ENCODE results near the gene ALDH1L1. TPM values are rescaled to one million over a fixed set of nuclear protein-coding genes. Genes with fewer than 3 reads are reported as not detected.

The ALDH1L1 gene
- total RNA-seq, 1 experiment from 2014 or later = 50.0 TPM

GRCh38 chr3:126114443-126115386 lies 65.7 kb downstream of the ALDH1L1 start:
- TF ChIP-seq CTCF (conservative IDR thresholded peaks at IDR 0.05) = no peak
- TF ChIP-seq EZH2 (IDR thresholded peaks at IDR 0.05; ENCODE audit: low read depth) = no peak

GRCh38 chr3:126113733-126114442 lies 66.5 kb downstream of the ALDH1L1 start:
- no TSS peak for BruUV-seq (replicated peaks)
- peaks cover under 1% of the 10 kb centered on the region; the same call in 1 of the 2 replicates for H3K4me1 ChIP-seq (replicated peaks; ENCODE audit: insufficient read depth)
- H4K20me1 ChIP-seq (ENCODE audit: insufficient read depth) = no peaks in the 10 kb centered on the region
- no peak overlapping the region for H3K4me3 ChIP-seq
- H2AFZ ChIP-seq = no peak overlapping the region
- H3K27ac ChIP-seq = no peak overlapping the region
- POLR2A ChIA-PET (ENCODE audit: unreplicated experiment) = no interaction called here
- H3K4me2 ChIP-seq = no peak overlapping the region
- no peak for DNase-seq
- no peaks in the 10 kb centered on the region for H3K27me3 ChIP-seq (ENCODE audit: insufficient read depth, low read depth)
- TF ChIP-seq EZH2 (IDR thresholded peaks at IDR 0.05; ENCODE audit: low read depth) (no peak), CTCF (conservative IDR thresholded peaks at IDR 0.05) (no peak; the same call in 1 of the 2 replicates)
- intact Hi-C loops (cut with micrococcal nuclease; ENCODE audit: unreplicated experiment) = no loop called here
- no peaks in the 10 kb centered on the region for H3K9me3 ChIP-seq (ENCODE audit: insufficient read depth, low read depth)
- H3K79me2 ChIP-seq (ENCODE audit: low read depth) = no peaks in the 10 kb centered on the region
- no peaks in the 10 kb centered on the region for H3F3A ChIP-seq (ENCODE audit: insufficient read depth, low read depth)
- no peaks in the 10 kb centered on the region for H3K36me3 ChIP-seq (ENCODE audit: low read depth)
- H3K9me2 ChIP-seq (ENCODE audit: insufficient read depth) = no peaks in the 10 kb centered on the region
- CTCF ChIA-PET = no interaction called here

More at GRCh38 chr3:126114443-126115386, 65.7 kb downstream of the ALDH1L1 start:
- H3K36me3 ChIP-seq (ENCODE audit: low read depth) = no peaks in the 10 kb centered on the region
- H3K4me3 ChIP-seq = no peak overlapping the region
- POLR2A ChIA-PET (ENCODE audit: unreplicated experiment) = no interaction called here
- H3K27me3 ChIP-seq (ENCODE audit: insufficient read depth, low read depth) = no peaks in the 10 kb centered on the region
- CTCF ChIA-PET = no interaction called here
- no TSS peak for BruUV-seq (replicated peaks)
- no peaks in the 10 kb centered on the region for H3F3A ChIP-seq (ENCODE audit: insufficient read depth, low read depth)
- no peak overlapping the region for H3K27ac ChIP-seq
- intact Hi-C loops (cut with micrococcal nuclease; ENCODE audit: unreplicated experiment) = no loop called here
- H3K9me3 ChIP-seq (ENCODE audit: insufficient read depth, low read depth) = no peaks in the 10 kb centered on the region
- H3K9me2 ChIP-seq (ENCODE audit: insufficient read depth) = no peaks in the 10 kb centered on the region
- H3K4me2 ChIP-seq = no peak overlapping the region
- no peaks in the 10 kb centered on the region for H3K79me2 ChIP-seq (ENCODE audit: low read depth)
- no peaks in the 10 kb centered on the region for H4K20me1 ChIP-seq (ENCODE audit: insufficient read depth)
- DNase-seq = no peak
- no peak overlapping the region for H2AFZ ChIP-seq
- peaks cover 9% of the 10 kb centered on the region; the same call in 1 of the 2 replicates for H3K4me1 ChIP-seq (replicated peaks; ENCODE audit: insufficient read depth)

- no peak for DNase-seq
- CTCF ChIA-PET = no interaction called here
- Histone ChIP-seq H3K9me2 (ENCODE audit: insufficient read depth) (no peaks in the 10 kb centered on the region), H3K9me3 (ENCODE audit: insufficient read depth, low read depth) (no peaks in the 10 kb centered on the region), H3K4me2 (no peak overlapping the region), H2AFZ (no peak overlapping the region), H3F3A (ENCODE audit: insufficient read depth, low read depth) (no peaks in the 10 kb centered on the region), H3K27ac (no peak overlapping the region), H3K79me2 (ENCODE audit: low read depth) (no peaks in the 10 kb centered on the region), H3K36me3 (ENCODE audit: low read depth) (no peaks in the 10 kb centered on the region), H3K4me1 (replicated peaks; ENCODE audit: insufficient read depth) (no peaks in the 10 kb centered on the region), H3K27me3 (ENCODE audit: insufficient read depth, low read depth) (no peaks in the 10 kb centered on the region), H3K4me3 (no peak overlapping the region), H4K20me1 (ENCODE audit: insufficient read depth) (no peaks in the 10 kb centered on the region)
- TF ChIP-seq EZH2 (IDR thresholded peaks at IDR 0.05; ENCODE audit: low read depth) = no peak
- TF ChIP-seq CTCF (conservative IDR thresholded peaks at IDR 0.05) = no peak
- POLR2A ChIA-PET (ENCODE audit: unreplicated experiment) = no interaction called here
- intact Hi-C loops (cut with micrococcal nuclease; ENCODE audit: unreplicated experiment) = no loop called here
- no TSS peak for BruUV-seq (replicated peaks)
Observed at GRCh38 chr3:126113238-126113555, 67.2 kb downstream of the ALDH1L1 start.
